OCI-M1 (cell line): Measurements from ENCODE around the gene MLXIP.
"Not testable (repeated sequence)": the region's sequence is repeated elsewhere in the genome, so short reads cannot be mapped to it uniquely, and the experiment has no call there.

ENCODE experiments used
- DNase-seq: peaks from one replicate; lab custom pipeline; 2025; lab: John Stamatoyannopoulos, UW

MLXIP gene, protein sequence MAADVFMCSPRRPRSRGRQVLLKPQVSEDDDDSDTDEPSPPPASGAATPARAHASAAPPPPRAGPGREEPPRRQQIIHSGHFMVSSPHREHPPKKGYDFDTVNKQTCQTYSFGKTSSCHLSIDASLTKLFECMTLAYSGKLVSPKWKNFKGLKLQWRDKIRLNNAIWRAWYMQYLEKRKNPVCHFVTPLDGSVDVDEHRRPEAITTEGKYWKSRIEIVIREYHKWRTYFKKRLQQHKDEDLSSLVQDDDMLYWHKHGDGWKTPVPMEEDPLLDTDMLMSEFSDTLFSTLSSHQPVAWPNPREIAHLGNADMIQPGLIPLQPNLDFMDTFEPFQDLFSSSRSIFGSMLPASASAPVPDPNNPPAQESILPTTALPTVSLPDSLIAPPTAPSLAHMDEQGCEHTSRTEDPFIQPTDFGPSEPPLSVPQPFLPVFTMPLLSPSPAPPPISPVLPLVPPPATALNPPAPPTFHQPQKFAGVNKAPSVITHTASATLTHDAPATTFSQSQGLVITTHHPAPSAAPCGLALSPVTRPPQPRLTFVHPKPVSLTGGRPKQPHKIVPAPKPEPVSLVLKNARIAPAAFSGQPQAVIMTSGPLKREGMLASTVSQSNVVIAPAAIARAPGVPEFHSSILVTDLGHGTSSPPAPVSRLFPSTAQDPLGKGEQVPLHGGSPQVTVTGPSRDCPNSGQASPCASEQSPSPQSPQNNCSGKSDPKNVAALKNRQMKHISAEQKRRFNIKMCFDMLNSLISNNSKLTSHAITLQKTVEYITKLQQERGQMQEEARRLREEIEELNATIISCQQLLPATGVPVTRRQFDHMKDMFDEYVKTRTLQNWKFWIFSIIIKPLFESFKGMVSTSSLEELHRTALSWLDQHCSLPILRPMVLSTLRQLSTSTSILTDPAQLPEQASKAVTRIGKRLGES

DNA sequence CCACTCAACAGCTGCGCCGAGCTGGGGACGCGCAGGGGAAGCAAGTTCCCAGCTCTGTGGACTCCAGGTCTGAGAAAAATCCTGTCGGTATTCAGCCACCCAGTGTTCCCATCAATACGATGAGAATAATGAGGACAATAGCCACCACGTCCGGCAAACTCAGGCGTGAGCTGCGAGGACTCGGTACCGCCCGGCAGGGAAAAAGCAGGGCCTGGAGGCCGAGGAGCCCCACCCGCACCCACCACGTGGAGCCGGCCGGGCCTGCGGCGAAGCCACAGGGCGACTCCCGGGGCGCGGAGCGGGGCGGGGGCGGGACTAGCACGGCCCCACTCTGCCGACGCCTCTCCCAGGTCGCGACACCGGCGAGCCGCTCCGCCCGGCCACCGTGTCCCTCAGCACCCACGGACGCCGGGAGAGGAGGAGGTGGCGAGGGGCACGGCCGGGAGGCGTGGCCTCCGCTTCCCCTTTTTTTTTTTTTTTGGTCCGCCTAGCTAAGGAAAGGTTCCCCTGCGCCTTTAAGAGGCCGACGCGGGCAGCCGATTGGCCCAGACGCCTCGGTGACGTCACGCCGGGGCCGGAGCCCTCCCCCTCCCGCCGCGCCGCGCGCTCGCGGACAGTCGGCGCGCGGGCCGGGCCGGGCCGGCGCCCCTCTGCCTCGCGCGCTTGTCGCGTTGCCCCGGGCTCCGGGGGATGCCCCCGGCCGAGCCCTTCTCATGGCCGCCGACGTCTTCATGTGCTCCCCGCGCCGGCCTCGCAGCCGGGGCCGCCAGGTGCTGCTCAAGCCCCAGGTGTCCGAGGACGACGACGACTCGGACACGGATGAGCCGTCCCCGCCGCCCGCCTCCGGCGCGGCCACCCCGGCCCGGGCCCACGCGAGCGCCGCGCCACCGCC lies at the start of gene MLXIP:
Gene MLXIP (plus strand): TSS at position 616 of the 892 bp plus-strand sequence. CDS start 98 bp downstream, at position 714.
- DNase-seq: peak; percentile 96

DNA sequence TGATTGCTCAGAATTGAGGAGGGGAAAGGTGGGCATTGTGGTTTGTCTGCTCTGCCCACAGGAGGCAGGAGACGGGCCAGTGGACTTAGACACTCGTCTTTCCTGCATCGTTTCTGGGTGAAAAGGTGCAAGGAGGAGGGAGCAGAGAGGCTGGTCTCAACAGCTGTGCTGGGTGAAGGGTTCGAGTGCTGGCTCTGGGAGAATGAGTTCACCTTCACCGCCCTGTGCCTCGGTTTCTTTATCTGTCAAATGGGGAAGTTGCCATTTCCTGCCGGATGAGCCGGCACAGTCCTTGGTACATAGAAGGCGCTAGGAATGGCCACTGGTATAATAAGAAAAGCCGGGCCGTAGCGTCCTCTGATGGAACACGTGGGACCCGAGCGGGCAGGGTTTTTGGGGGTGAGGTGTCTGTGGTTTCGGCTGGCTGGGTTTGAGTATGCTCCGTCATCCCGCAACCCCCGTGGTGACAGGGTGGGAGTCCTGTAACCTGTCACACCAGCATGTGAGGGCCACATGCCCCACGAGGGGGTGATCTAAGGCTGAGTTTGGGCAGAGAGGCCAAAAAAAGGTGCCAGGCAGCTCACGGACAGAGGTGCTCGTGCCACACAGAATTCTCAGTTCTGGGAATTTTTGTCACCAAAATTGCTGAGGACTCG lies 49.5 kb upstream of the MLXIP start:
- DNase-seq: no peak

DNA sequence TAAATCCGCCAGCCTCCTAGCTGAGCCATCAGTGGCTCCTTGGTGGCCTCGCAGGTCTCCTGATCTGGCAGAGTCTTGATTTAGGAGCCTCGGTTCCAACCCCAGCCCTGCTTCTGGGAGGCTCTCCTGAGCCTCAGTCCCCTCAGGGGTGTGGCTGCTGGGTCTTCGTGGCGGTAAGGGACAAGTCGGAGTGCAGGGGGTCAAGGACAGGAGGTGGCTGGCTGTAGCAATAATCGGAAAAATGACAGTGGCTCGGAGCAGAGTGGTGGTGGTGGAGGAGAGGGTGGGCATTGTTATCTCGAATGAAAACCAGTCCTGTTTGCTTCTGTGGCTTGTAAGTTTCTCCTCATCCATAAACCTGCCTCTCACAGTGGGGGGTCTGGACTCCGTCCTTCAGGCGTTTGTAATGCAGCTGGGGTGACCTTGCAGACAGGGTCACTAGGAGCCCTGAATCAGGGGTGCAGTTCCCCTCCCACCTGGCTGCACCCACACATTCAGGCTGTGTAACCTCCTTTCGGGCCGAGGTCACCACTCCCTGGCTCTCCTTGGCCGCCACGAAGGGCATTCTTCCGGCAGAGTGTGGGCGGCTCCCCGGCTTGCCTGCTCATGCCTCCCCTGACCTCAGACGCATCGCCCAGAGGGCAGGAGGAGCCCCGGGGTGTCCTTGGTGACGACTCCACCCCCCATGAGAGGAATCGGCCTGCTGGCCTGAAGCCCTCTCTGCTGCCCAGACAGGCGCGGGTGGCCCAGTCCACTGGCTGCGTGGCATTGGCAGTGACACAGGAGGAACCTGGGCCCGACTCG lies 48.7 kb upstream of the MLXIP start:
- DNase-seq: no peak

DNA sequence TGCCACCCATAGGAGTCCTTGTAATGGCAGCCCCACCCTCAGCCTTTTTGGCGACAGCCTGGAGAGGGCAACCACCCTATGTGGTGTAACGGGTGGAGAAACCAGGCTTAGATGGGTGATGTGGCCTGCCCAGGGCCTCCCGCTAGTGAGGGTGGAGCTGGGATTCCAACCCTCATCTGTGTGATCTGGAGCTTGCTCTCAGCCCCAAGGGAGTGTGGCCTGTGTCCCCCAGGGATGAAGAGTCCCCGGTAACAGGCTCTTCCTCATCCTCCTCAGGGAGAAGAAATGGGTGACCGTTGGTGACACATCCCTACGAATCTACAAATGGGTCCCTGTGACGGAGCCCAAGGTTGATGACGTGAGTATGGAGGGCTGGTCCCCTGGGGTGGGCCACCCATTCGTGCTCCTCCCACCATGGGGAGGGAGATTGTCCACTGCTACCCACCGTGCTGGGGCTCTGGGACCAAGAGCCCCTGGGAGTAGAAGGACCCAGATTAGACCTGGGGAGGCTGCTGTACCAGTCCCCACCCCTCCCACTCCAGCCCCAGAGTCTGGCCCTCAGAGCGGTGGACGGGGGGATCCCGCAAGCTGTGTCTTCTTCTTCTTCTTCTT lies 48.0 kb upstream of the MLXIP start:
- no peak for DNase-seq

DNA sequence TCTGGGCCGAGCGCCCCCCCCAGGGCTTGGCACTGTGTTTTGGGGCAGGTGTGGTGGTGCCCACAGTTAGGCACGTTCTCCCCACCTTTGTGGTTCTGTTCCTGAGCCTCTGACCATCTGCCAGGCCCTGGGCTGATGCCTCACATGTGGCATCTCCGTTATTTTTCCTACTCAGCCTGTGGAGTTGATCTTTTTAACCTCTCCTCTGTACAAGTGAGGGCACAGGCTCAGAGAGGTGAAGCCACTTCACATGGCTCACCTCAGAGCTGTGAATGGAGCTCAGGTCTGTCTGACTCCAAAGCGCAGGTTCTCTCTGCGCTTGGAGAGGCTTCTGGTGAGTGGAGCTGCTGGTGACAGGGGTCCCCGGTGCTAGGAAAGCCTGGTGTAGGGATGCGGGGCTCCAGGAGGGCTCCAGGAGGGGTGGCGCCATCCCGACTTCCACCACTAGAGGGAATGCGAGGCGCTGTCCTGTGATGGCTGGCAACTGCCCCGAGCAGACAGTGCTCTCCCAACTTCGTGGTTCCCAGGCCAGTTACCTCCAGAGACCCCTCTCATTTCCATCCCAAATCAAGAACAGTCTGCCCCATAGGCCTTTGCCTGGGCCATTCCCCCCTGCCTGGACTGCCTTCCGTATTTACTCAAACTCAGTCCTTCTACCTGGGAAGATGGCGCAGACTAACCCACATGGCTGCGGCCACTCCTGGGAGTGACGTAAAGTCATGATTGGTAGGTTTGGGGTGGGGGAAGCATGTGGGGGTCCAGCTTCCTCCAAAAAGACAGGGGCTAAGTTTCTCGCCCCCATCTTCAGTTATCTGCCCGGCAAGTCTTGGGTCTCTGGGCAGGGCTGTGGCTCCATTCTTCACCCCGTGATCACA lies 47.0 kb upstream of the MLXIP start:
- DNase-seq: peak; percentile 62

DNA sequence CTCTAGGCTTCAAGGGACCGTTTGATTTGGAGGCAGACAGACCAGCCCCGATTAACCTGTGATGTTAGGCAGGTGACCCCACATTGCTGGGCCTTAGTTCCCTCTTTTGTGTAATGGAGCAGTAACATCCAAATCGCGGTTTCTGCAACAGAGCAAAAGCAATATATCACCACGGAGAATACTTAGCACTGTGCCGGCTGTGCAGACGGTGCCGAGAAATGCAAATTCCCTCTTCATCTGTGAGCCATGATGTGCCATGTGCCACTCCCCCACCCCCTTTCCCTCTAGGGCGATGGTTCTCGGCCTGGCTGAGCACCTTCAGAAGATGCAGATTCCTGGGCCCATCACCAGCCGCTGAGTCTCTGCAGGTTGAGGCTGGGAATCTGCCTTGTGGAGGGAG lies 46.0 kb upstream of the MLXIP start:
- no peak for DNase-seq

DNA sequence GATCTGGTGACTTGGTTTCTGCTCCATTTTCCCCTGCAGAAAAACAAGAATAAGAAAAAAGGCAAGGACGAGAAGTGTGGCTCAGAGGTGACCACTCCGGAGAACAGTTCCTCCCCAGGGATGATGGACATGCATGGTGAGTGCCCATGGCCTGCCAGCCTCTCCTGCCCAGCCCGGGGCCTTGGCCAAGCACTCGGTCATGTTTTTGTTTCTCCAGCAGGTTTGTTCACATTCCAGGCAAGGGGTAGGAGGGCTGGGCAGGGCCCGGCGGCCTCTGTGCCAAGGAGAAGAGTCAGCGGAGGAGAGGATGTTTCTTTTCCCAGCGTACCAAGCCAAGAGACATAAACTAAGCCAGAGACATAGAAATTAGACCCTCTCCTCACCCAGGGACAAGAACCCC lies 43.3 kb upstream of the MLXIP start:
- DNase-seq: no peak

DNA sequence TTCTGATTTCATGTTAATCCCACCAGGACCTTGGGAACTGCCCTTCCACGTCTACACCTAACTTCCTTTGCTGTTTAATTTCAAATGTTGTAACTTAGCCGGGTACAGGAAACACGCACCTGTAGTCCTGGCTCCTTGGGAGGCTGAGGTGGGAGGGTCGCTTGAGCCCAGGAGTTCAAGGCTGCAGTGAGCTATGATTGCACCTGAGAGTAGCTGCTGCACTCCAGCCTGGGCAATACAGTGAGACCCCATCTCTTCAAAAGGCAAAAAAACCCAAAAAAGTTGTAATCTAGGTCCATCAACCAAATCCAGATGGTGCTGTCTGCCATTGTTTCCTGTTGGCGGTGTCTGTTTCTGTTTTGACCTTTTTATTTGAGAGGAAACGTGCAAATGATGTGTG lies 42.4 kb upstream of the MLXIP start:
- DNase-seq: no peak

DNA sequence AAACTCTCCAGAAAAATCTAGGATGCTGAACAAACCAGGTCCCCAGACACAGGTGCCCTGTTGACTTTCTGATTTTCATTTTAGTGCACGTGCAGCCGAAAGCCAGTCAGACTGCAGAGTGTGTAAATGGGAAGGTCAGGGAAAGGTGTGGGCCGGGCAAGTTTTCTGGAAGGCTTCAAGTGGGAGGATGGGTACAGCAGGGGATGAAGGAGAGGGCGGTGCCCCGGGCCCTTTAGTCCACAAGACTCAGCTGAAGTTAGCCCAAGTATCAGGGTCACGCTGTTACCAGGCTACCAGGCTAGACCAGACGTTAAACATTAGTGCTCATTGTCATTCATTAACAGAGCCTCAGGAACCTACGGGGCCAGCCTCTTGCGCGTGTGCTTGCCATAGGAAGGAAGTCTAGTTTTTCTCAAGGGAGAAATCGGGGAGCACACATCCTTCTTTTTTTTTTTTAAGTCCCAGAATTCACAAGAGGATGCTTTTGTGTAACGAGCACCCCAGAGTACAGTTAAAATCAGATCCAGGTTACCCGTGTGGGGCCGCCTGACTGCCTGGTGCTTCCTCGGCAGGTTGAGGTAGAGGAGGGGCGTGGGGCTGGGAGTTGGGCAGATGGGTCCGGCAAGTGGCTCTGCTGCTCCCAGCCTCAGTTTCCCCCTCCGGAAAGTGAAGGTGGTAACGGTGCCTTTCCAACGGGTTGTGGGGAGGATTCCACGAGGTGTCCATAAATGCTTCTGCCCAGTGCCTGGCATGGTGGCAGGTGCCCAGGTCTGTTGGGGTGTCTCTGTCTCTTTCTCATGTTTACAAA lies 37.8 kb upstream of the MLXIP start:
- DNase-seq: no peak

DNA sequence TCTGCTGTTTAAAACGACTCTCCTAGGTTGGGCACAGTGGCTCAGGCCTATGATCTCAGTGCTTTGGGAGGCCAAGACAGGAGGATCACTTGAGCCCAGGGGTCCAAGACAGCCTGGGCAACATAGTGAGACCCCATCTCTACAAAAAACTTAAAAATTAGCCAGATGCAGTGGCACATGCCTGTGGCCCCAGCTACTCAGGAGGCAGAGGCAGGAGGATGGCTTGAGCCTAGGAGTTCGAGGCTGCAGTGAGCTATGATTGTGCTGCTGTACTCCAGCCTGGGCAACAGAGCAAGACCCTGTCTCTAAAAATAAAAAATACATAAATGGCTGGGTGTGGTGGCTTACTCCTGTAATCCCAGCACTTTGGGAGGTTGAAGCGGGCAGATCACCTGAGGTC lies 37.1 kb upstream of the MLXIP start:
- DNase-seq: not testable (repeated sequence)

DNA sequence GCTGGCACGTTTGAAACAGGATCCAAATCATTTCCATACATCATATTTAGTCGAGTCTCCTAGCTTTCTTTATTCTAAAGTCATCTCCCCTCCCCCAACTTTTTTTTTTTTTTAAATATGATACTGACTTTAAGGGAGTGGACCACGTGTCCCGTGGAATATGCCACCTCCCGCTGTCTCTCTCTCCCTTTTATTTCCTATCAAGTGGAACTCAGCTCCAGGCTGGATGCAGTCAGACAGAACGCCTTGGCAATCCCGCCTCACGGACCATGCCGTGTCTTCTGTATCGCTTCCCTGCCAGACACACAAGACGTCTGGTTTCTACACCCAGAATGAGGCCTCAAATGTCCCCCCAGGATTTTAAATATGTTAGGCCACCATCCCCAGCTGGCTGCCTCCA lies 35.6 kb upstream of the MLXIP start:
- DNase-seq: no peak

DNA sequence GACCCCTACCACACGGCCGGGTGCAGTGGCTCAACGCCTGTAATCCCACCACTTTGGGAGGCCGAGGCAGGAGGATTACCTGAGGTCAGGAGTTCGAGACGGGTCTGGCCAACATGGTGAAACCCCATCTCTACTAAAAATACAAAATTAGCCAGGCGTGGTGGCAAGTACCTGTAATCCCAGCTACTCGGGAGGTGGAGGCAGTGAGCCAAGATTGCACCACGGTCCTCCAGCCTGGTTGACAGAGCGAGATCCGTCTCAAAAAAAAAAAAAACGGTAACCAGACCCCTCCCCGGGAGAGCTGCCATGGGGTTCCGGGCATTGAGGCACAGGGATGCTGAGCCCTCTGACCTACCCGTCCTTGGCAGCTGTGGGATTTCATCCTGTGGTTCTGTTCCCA lies 35.1 kb upstream of the MLXIP start:
- no peak for DNase-seq

DNA sequence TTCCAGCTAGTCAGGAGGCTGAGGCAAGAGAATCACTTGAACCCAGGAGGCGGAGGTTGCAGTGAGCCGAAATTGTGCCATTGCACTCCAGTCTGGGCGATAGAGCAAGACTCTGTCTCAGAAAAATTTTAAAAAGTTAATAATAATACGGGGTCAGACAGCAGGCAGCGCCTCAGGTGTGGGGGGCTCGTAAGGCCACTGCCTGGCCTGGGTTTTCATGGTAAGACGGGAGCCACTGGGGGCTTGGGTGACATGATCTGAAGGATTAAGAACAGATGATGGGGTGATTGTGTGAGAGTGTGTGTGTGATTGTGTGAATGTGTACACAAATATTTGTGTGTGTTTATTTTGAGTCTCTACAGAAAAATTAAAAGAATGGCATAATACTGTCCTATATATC lies 33.3 kb upstream of the MLXIP start:
- DNase-seq: no peak

DNA sequence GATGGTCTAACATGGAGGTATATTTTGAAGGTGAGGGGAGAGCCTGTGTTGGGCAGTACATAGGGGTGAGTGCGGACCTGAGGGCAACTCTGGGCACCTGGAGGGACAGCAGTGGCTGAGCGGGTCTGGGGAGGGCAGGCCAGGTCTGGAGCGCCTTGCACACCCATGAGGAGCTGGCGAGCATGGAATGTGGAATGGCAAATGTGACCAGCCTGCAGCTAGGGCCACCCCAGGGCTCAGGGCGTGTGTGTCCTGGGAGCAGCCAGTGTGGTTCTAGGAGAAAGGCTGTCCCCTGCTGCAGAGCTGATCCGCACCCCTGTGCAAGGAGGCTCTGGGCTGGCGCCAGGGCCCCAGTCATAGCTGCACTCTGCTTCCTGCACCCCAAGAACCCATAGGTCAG lies 32.4 kb upstream of the MLXIP start:
- no peak for DNase-seq

DNA sequence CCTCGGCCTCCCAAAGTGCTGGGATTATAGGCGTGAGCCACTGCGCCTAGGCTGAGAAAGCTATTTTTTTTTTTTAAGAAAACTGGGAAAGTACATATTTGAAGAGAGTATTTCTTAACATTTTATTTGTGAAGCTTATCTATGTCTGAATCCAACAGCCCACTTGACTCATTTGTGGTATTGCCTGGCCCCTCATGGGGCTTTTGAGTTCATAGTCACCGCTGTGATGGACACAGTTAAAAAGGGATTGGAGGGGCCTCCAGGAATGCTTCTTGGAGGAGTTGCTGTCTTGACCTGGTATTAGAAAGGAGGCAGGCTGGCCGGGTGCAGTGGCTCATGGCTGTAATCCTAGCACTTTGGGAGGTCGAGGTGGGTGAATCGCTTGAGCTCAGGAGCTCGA lies 30.4 kb upstream of the MLXIP start:
- DNase-seq: no peak

DNA sequence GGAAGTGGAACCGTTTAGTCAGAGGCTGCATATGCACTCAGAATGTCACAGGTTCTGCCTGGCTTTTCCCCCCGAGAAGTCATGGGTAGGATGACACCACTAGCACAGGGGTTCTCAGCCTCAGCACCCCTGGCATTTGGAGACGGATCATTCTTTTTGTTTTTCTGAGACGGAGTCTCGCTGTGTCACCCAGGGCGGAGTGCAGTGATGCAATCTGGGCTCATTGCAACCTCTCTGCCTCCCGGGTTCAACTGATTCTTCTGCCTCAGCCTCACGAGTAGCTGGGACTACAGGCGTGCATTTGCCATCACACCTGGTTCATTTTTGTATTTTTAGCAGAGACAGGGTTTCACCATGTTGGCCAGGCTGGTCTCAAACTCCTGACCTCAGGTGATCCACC lies 28.7 kb upstream of the MLXIP start:
- no peak for DNase-seq

DNA sequence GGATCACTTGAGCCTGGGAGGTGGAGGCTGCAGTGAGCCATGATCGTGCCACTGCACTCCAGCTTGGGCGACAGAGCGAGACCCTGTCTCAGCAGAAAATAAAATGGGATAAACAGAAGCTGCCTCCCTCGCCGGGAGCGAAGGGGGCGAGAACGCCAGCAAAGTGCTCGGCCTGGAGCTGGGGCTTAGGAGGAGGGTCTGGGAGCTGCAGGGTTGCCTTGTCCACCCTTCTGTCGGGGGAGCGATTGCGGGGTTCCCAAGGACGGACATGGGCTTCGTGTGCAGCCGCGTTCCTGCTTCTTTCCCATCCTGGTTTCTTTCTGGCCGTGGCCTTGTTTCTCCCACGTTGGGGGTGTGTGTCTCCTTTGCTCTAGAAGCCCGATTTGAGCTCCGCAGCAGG lies 27.9 kb upstream of the MLXIP start:
- DNase-seq: no peak

DNA sequence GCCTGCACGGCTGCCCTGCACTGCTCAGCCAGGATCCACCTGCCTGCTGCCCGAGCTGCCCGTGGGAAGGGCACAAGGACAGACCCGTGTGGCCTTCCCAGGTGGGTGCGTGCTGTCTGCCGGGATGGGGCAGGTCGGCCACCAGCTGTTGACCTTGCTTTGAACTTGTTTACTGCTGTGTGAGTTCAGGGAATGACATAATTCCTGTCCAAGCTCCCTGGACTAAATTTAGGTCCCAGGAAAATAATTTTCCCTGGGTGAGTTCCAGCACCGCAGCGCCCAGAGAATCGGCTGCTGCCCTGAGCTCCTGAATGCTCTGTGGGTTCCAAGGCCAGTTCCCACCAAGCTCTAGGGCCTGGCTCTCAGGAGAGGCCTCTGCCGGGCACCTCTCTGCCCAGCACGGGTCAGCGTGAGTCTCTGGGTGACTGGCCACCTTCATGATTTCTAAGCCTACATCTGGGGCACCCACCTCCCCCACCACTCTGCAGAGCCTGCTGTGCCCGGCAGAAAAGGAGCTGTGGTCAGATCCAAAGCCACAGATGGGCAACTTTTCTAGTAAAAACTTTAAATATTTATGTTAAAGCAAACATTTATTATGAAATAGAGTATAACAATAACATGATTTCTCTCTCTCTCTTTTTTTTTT lies 27.2 kb upstream of the MLXIP start:
- DNase-seq: no peak
